Measurements from ENCODE around the gene ZNF559.
A peak's percentile ranks its signal among the peaks of the same experiment; 100 is the strongest.
"Not testable (repeated sequence)": the region's sequence is repeated elsewhere in the genome, so short reads cannot be mapped to it uniquely, and the experiment has no call there.

The ZNF559 gene

GRCh38 chr19:9323919-9324583, at the start of gene ZNF559:
ZNF559 (plus strand) TSS chr19:9324179; CDS start chr19:9338550, 14,371 bp downstream.
- DNase-seq (ENCODE audit: low read depth in 2 of 2) = peak; percentile 96

- DNase-seq (ENCODE audit: low read depth in 2 of 2) = not testable (repeated sequence)
Measured at GRCh38 chr19:9283485-9283884, 40.5 kb upstream of the ZNF559 start.

DNA sequence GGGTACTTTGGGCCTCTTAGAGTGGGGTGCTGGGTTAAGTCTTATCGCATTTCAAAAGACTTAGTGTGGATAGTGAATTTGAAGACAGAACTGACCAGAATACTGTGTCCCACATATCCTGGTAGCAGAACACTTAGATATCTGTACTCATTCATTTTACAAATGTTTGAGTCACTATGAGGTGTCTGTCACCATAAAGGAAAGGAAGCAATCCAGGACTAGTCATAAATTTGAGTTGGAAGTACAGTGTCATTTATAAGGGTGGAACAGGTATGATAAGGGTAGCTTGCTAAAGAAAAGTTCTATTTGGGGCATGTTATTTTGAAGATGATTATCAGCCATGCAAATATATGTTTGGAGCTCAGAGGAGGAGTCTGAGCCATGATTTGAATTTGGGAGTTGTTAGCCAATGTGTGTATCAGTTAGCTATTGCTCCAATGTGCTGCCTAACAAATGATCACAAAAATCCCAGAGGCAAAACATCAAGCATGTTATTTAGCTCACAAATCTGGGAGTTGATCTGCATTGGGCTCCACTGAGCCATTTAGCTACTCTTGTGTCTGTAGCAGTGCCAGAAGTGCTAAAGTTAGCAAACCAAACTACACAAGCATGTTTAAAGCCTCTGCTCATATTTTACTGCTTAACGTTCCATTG, 34.6 kb upstream of the ZNF559 start:
- DNase-seq (ENCODE audit: low read depth in 2 of 2) = no peak

DNA sequence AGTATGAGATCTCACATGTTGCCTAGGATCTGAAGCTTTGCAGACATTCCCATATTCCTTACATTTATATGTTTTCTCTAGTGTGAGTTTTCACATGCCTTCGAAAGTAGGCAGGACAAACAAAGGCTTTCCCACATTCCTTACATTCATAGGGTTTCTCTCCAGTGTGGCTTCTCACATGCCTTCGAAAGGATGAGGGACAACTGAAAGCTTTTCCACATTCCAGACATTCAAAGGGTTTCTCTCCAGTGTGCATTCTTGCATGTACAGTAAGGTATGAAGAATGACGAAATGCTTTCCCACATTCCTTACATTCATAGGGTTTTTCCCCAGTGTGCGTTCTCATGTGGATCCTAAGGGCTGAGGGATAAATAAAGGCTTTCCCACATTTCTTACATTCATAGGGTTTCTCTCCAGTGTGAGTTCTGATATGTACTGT, 28.5 kb upstream of the ZNF559 start:
- no peak for DNase-seq (ENCODE audit: low read depth in 2 of 2)

DNA sequence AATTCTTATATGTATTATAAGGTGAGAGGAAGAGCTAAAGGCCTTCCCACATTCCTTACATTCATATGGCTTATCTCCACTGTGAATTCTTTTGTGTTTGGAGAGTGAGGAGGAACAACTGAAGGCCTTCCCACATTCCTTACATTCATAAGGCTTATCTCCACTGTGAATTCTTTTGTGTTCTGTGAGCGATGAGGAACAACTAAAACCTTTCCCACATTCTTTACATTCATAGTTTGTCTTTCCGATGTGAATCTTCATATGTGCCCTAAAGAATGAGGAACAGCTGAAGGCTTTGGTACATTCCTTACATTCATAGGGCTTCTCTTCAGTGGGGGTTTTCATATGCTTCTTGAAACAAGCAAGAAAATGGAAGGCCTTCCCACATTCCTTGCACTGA, 27.6 kb upstream of the ZNF559 start:
- DNase-seq (ENCODE audit: low read depth in 2 of 2) = no peak

DNA sequence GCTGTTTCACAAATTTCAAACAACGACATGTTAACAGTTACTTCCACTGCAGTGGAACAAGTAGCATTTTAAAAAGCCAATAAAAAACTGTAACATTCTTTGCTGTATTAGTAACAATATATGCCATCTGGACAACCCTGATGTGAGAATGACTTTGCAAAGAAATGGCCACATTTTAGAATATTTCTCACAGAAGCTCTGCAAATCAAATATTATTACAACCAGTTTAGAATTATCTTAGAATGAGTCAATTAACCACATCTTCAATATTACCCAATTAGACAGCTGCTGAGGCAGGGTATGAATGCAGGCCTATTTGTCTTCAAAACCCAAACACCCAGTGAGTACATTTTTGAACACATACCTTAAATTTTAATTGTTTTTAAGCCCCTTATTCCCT, 17.5 kb upstream of the ZNF559 start:
- no peak for DNase-seq (ENCODE audit: low read depth in 2 of 2)

DNA sequence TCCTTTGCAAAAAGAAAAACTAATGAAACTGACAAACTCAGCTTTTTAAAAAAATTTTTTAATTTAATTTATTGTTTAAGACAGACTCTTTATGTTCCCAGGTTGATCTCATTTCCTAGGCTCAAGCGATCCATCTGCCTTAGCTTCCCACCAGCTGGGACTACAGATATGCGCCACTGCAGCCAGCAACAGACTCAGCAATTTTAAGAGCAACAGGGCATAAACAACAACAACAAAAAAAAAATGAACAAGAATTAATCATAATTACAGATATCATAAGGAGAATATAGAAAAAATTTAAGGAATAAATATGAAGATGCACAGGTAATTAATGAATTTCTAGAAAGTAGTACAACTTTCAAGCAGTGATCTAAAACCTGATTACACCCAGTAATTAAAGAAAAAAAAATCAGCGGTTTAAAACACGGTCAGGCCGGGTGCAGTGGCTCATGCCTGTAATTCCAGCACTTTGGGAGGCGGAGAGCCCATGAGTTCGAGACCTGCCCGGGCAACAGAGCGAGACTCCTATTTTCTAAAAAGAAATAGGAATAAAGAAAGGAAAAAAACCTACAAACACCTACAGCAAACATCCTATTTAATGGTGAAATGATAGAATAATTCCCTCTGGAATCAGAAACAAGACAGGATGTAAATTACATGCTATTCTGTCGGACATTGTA, 15.7 kb upstream of the ZNF559 start:
- no peak for DNase-seq (ENCODE audit: low read depth in 2 of 2)

- peak; percentile 96 for DNase-seq (ENCODE audit: low read depth in 2 of 2)
Measured at GRCh38 chr19:9309139-9309973, 14.6 kb upstream of the ZNF559 start, which contains the start of gene ZNF699. ZNF699 (minus strand) TSS chr19:9309838; CDS start chr19:9305119, 4,719 bp downstream.

DNA sequence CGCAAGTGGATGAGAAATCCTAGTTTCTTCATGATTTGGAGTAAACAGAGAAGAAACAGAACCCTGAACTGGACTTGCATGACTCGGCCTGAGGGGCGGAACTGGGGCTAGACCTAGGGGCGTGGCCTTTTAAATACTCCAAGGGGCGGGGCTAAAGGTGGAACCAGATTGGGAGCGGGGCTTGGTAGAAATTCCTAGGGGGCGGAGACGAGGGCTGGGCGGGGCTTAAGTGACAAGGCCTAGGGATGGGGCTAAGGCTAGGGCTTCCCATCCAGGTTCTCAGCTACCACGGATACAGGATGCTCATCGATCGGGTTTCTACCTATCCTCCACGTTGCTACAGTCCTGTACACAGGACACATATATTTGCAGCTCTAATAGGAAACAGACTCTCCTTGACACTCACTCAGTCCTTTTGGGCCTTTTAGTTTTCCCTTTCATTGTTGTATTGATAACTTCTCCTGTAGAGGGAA, 14.0 kb upstream of the ZNF559 start:
- no peak for DNase-seq (ENCODE audit: low read depth in 2 of 2)

DNA sequence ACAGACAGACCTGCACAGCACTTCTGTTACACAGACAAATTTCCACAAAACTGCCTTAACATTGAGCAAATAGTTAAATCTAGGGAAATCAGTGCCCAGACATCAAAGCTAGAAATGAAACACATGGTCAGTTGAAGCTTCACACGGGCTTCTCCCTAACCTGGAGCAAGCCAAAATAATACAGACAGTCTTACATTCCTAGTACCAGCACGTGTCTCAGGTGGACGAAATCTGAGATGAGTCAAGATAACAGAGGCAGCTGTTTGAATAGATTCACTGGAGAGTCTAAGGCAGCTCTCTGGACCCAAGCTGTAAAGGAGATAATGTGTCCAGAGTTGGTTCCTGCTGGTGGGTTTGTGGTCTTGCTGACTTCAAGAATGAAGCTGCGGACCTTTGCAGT, 10.2 kb upstream of the ZNF559 start:
- DNase-seq (ENCODE audit: low read depth in 2 of 2) = no peak

DNA sequence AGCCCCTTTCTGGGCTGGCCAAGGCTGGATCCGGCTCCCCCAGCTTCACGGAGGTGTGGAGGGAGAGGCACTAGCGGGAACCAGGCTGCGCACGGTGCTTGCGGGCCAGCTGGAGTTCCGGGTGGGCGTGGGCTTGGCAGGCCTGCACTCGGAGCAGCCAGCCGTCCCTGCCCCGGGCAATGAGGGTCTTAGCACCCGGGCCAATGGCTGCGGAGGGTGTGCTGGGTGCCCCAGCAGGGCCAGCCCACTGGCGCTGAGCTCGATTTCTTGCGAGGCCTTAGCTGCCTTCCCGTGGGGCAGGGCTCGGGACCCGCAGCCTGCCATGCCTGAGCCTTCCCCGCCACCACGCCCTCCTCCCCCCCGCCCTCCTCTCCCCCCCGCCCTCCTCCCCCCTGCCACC, 2.6 kb upstream of the ZNF559 start:
- no peak for DNase-seq (ENCODE audit: low read depth in 2 of 2)

DNA sequence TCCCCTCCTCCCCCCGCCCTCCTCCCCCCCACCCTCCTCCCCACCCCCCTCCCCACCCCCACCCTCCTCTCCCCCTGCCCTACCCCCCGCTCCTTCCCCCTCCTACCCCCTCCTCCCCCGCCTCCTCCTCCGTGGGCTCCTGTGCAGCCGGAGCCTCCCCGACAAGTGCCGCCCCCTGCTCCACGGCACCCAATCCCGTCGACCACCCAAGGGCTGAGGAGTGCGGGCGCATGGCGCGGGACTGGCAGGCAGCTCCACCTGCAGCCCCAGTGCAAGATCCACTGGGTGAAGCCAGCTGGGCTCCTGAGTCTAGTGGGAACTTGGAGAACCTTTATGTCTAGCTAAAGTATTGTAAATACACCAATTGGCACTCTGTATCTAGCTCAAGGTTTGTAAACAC, 2.2 kb upstream of the ZNF559 start:
- DNase-seq (ENCODE audit: low read depth in 2 of 2) = not testable (repeated sequence)

DNA sequence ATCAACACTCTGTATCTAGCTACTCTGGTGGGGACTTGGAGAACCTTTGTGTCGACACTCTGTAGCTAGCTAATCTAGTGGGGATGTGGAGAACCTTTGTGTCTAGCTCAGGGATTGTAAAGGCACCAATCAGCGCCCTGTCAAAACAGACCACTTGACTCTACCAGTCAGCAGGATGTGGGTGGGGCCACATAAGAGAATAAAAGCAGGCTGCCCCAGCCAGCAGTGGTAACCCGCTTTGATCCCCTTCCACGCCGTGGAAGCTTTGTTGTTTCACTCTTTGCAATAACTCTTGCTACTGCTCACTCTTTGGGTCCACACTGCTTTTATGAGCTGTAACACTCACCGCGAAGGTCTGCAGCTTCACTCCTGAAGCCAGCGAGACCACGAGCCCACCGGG, 1.8 kb upstream of the ZNF559 start:
- DNase-seq (ENCODE audit: low read depth in 2 of 2) = not testable (repeated sequence)

DNA sequence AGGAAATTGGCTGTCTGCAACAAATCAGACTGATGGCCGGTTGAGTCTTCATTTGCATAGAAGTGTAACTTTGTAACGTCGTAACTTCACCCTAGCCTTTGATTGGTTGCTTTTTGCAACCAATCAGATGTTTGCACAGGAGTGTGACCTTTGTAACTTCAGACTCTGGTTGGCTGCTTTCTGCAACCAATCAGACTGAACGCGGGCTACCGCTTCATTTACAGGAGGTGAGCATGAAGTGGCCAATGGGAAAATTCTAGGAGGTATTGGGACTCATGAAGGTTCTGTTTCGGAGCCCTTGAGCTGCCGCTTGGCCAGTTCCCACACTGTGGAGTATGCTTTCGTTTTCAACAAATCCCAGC, 441 bp upstream of the ZNF559 start:
- no peak for DNase-seq (ENCODE audit: low read depth in 2 of 2)

DNA sequence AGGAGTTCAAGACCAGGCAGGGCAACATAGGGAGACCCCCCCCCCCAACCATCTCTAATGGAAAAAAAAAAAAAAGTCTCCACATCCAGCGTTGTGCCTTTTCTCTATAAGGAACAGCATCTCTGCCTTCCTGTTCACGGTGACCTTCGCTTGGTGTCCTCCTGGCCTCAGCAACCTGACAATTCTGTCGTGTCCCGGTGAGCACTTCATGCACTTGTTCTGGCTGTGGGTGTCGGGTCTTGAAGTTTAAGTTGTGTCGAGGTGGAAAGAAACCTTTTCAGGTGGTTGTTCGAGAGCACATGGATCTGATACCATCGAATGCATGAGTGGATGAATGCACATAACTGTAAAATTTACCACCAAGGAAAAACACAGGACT, 594 bp downstream of the ZNF559 start:
- DNase-seq (ENCODE audit: low read depth in 2 of 2) = no peak

GRCh38 chr19:9329999-9330398, 6.0 kb downstream of the ZNF559 start:
- DNase-seq (ENCODE audit: low read depth in 2 of 2) = no peak

DNA sequence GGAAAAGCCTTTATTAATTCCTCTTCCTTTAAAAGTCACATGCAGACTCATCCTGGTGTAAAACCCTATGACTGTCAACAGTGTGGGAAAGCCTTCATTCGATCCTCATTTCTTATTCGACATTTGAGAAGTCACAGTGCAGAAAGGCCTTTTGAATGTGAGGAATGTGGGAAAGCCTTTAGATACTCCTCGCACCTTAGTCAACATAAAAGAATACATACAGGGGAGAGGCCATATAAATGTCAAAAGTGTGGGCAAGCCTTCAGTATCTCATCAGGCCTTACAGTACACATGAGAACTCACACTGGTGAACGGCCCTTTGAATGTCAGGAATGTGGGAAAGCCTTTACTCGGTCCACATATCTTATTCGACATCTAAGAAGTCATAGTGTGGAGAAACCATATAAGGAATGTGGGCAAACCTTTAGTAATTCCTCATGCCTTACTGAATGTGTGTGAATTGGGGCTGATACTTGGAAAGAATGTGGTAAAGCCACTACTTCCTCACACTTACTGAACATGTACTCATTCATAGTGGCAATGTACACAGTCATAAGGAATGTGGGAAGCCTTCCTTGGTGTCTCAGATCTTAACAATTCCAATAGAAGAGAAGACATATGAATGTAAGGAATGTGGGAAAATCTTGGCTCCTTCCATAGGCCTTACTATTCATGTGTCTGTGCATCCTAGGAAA, 18.8 kb downstream of the ZNF559 start:
- DNase-seq (ENCODE audit: low read depth in 2 of 2) = no peak

GRCh38 chr19:9345005-9345404, 21.0 kb downstream of the ZNF559 start:
- DNase-seq (ENCODE audit: low read depth in 2 of 2) = no peak

GRCh38 chr19:9348253-9348652, 24.3 kb downstream of the ZNF559 start:
- DNase-seq (ENCODE audit: low read depth in 2 of 2) = no peak

GRCh38 chr19:9348671-9349070, 24.7 kb downstream of the ZNF559 start:
- no peak for DNase-seq (ENCODE audit: low read depth in 2 of 2)

DNA sequence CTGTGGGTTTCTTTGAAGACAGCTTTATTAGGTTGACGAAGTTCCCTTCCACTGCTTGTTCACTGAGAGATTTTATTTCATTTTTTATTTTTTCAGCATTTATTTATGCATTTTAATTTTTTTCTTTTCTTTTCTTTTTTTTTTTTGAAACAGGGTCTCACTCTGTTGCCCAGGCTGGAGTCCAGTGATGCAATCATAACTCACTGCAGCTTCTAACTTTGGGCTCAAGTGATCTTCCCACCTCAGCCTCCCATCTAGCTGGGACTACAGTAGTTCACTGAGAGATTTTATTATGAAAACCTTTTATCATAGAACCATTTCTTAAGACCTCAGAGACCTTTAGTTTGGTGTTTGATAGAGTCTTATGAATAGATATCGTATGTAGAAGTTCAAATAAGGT, 28.5 kb downstream of the ZNF559 start:
- no peak for DNase-seq (ENCODE audit: low read depth in 2 of 2)
